Measurements from ENCODE around the gene SUDS3.

The SUDS3 gene

GRCh38 chr12:118355843-118356242 lies 20.5 kb upstream of the SUDS3 start:
- no peak for TF ChIP-seq CTCF (IDR thresholded peaks at IDR 0.05; ENCODE audit: control insufficient read depth, insufficient read depth, low read depth, low read length, missing control alignments)
- DNase-seq (ENCODE audit: low read depth): no peak
- H3K4me3 ChIP-seq (ENCODE audit: control insufficient read depth, low read depth, low read length): no peak overlapping the region

GRCh38 chr12:118356809-118357256 lies 19.5 kb upstream of the SUDS3 start:
- TF ChIP-seq CTCF (IDR thresholded peaks at IDR 0.05; ENCODE audit: control insufficient read depth, insufficient read depth, low read depth, low read length, missing control alignments): no peak
- peak; percentile 85 for DNase-seq (ENCODE audit: low read depth)
- no peak overlapping the region for H3K4me3 ChIP-seq (ENCODE audit: control insufficient read depth, low read depth, low read length)

GRCh38 chr12:118357257-118358007 lies 18.9 kb upstream of the SUDS3 start:
- no peak for DNase-seq (ENCODE audit: low read depth)
- no peak overlapping the region for H3K4me3 ChIP-seq (ENCODE audit: control insufficient read depth, low read depth, low read length)
- no peak for TF ChIP-seq CTCF (IDR thresholded peaks at IDR 0.05; ENCODE audit: control insufficient read depth, insufficient read depth, low read depth, low read length, missing control alignments)

GRCh38 chr12:118358008-118358359 lies 18.4 kb upstream of the SUDS3 start:
- DNase-seq (ENCODE audit: low read depth): no peak
- no peak for TF ChIP-seq CTCF (IDR thresholded peaks at IDR 0.05; ENCODE audit: control insufficient read depth, insufficient read depth, low read depth, low read length, missing control alignments)
- H3K4me3 ChIP-seq (ENCODE audit: control insufficient read depth, low read depth, low read length): no peak overlapping the region

- no peak overlapping the region for H3K4me3 ChIP-seq (ENCODE audit: control insufficient read depth, low read depth, low read length)
- TF ChIP-seq CTCF (IDR thresholded peaks at IDR 0.05; ENCODE audit: control insufficient read depth, insufficient read depth, low read depth, low read length, missing control alignments): no peak
- no peak for DNase-seq (ENCODE audit: low read depth)
These were observed 17.5 kb upstream of the SUDS3 start for GRCh38 chr12:118358612-118359540.

- DNase-seq (ENCODE audit: low read depth): no peak
- TF ChIP-seq CTCF (IDR thresholded peaks at IDR 0.05; ENCODE audit: control insufficient read depth, insufficient read depth, low read depth, low read length, missing control alignments): no peak
- H3K4me3 ChIP-seq (ENCODE audit: control insufficient read depth, low read depth, low read length): no peak overlapping the region
These were observed 16.8 kb upstream of the SUDS3 start for GRCh38 chr12:118359541-118359915.

All from AG09309 (cell line).